IMR-90 (cell line): ENCODE data around the gene NFILZ. TPM values are rescaled to one million over a fixed set of nuclear protein-coding genes. Genes with fewer than 3 reads are reported as not detected.

Experiments used
- ATAC-seq: fragments of 200-7000 bp; cut with Tn5 transposase; 2 replicates; pipeline ENCODE4 v1.9.1; 2020; ENCODE audit warnings: low read depth, mild to moderate bottlenecking, moderate library complexity
- BruUV-seq: library from RNA; stranded (reverse); fragments of 400-500 nt; replicated peaks from 2 replicates; lab custom pipeline; 2021; lab: Mats Ljungman, UMichigan
- CTCF ChIA-PET: fragments of 300-600 bp; formaldehyde crosslinking; extraction: SDS; loops from one replicate; lab custom pipeline; 2021; ENCODE audit warnings: antibody characterized with exemption; lab: Yijun Ruan, JAX
- POLR2A ChIA-PET: fragments of 300-600 bp; sonication (Branson Sonifier 250); formaldehyde crosslinking; loops from one replicate; lab custom pipeline; 2022; ENCODE audit warnings: antibody characterized with exemption; ENCODE audit not compliant: unreplicated experiment; lab: Charles Lee
- DNase-seq: peaks from one replicate; pipeline ENCODE4 v3.0.0; 2013
- H2AFZ ChIP-seq: replicated peaks from 2 replicates; pipeline ENCODE3; 2013; ENCODE audit warnings: low read length, mild to moderate bottlenecking; ENCODE audit not compliant: poor library complexity
- H2AK5ac ChIP-seq: 2 replicates; pipeline ENCODE4 v1.6.1; 2013; ENCODE audit warnings: low read depth, low read length, inconsistent platforms
- H2AK9ac ChIP-seq: replicated peaks from 2 replicates; pipeline ENCODE3; 2013; ENCODE audit warnings: mild to moderate bottlenecking, low read depth, low read length, moderate library complexity; ENCODE audit not compliant: poor library complexity
- H2BK120ac ChIP-seq: 2 replicates; pipeline ENCODE4 v1.6.1; 2013; ENCODE audit warnings: low read depth, low read length, inconsistent platforms
- H2BK15ac ChIP-seq: 3 replicates; pipeline ENCODE4 v1.6.1; 2013; ENCODE audit warnings: low read depth, low read length, inconsistent platforms
- H2BK20ac ChIP-seq: 2 replicates; pipeline ENCODE4 v1.6.1; 2013; ENCODE audit warnings: low read depth, mild to moderate bottlenecking, inconsistent platforms, low read length, moderate library complexity
- H2BK5ac ChIP-seq: 2 replicates; pipeline ENCODE4 v1.6.1; 2013; ENCODE audit warnings: mild to moderate bottlenecking, low read depth, low read length, inconsistent platforms; ENCODE audit not compliant: poor library complexity, severe bottlenecking
- H3K14ac ChIP-seq: replicated peaks from 2 replicates; pipeline ENCODE4 v1.6.1; 2013; ENCODE audit warnings: low read depth, low read length, inconsistent platforms
- H3K18ac ChIP-seq: 2 replicates; pipeline ENCODE4 v1.6.1; 2013; ENCODE audit warnings: low read depth, low read length, control low read depth
- H3K23ac ChIP-seq: 2 replicates; pipeline ENCODE4 v1.6.1; 2013; ENCODE audit warnings: low read depth, low read length, inconsistent platforms
- H3K27ac ChIP-seq: 2 replicates; pipeline ENCODE4 v1.5.1; 2013; ENCODE audit warnings: mild to moderate bottlenecking, control low read depth, low read length; ENCODE audit not compliant: insufficient read depth
- H3K27me3 ChIP-seq: 2 replicates; pipeline ENCODE4 v1.6.1; 2013; ENCODE audit warnings: low read length; ENCODE audit not compliant: control insufficient read depth, insufficient read depth
- H3K36me3 ChIP-seq: 2 replicates; pipeline ENCODE4 v1.6.1; 2013; ENCODE audit warnings: low read length, mixed read lengths; ENCODE audit not compliant: control insufficient read depth, insufficient read depth
- H3K4ac ChIP-seq: 2 replicates; pipeline ENCODE4 v1.6.1; 2013; ENCODE audit warnings: low read depth, low read length, inconsistent platforms
- H3K4me1 ChIP-seq: 2 replicates; pipeline ENCODE4 v1.6.1; 2013; ENCODE audit warnings: low read length, mixed read lengths; ENCODE audit not compliant: control insufficient read depth, insufficient read depth
- H3K4me2 ChIP-seq: 2 replicates; pipeline ENCODE4 v1.6.1; 2013; ENCODE audit warnings: low read depth, mild to moderate bottlenecking, control low read depth, low read length, moderate library complexity
- H3K4me3 ChIP-seq: 2 replicates; pipeline ENCODE4 v1.5.1; 2013; ENCODE audit warnings: low read depth, mild to moderate bottlenecking, control low read depth, low read length, moderate library complexity; ENCODE audit not compliant: insufficient read depth
- H3K56ac ChIP-seq: 2 replicates; pipeline ENCODE4 v1.6.1; 2013; ENCODE audit warnings: low read length, inconsistent platforms; ENCODE audit not compliant: insufficient read depth; ENCODE audit errors: extremely low read depth
- H3K79me1 ChIP-seq, 2 experiments: 2 replicates each; pipeline ENCODE4 v1.6.1; 2013; ENCODE audit warnings: low read length in 2 of 2, inconsistent platforms in 1 of 2, low read depth in 1 of 2
- H3K9ac ChIP-seq: 2 replicates; pipeline ENCODE4 v1.6.1; 2013; ENCODE audit warnings: low read depth, low read length, control low read depth
- H3K9me1 ChIP-seq: 2 replicates; pipeline ENCODE4 v1.6.1; 2013; ENCODE audit warnings: low read length, inconsistent platforms; ENCODE audit not compliant: insufficient read depth
- H3K9me3 ChIP-seq: 2 replicates; pipeline ENCODE4 v1.6.1; 2013; ENCODE audit warnings: low read length; ENCODE audit not compliant: control insufficient read depth, insufficient read depth
- H4K20me1 ChIP-seq: 2 replicates; pipeline ENCODE4 v1.6.1; 2013; ENCODE audit warnings: low read length, inconsistent platforms; ENCODE audit not compliant: insufficient read depth
- H4K5ac ChIP-seq: 2 replicates; pipeline ENCODE4 v1.6.1; 2013; ENCODE audit warnings: mild to moderate bottlenecking, low read depth, low read length, control low read depth
- H4K8ac ChIP-seq, 2 experiments: 2 replicates each; pipeline ENCODE4 v1.6.1; 2013; ENCODE audit warnings: low read depth in 2 of 2, low read length in 2 of 2, control low read depth in 1 of 2, inconsistent platforms in 1 of 2
- H4K91ac ChIP-seq: 2 replicates; pipeline ENCODE4 v1.6.1; 2013; ENCODE audit warnings: low read depth, low read length, inconsistent platforms; ENCODE audit not compliant: insufficient read depth
- FOS ChIP-seq: fragments of 150-350 bp; IDR thresholded peaks from 2 replicates; pipeline ENCODE4 v1.6.1; 2016; ENCODE audit warnings: low read depth, low read length
- POLR2A ChIP-seq: IDR thresholded peaks from 2 replicates; pipeline ENCODE4 v1.6.1; 2012; ENCODE audit warnings: mild to moderate bottlenecking, low read depth, low read length
- RAD21 ChIP-seq: IDR thresholded peaks from 2 replicates; pipeline ENCODE4 v1.6.1; 2012; ENCODE audit warnings: low read length, improper control_type of control experiment
- SMC3 ChIP-seq: fragments of 150-350 bp; IDR thresholded peaks from 2 replicates; pipeline ENCODE4 v1.6.1; 2016; ENCODE audit warnings: low read depth, mild to moderate bottlenecking, antibody characterized with exemption, low read length, moderate library complexity
- WGBS, 2 experiments: methylation state at CpG; one replicate each; pipeline versions ENCODE4 v1.1.5 to v1.1.7; 2013; ENCODE audit warnings: missing lambda C conversion rate in 2 of 2; ENCODE audit not compliant: insufficient read length in 1 of 2; ENCODE audit errors: extremely low coverage in 2 of 2; 5-methylcytosine and 5-hydroxymethylcytosine counted together
- dilution Hi-C: fragments of 300-500 bp; cut with HindIII; formaldehyde crosslinking; loops from one replicate; pipeline ENCODE4 v1.14.3; 2018; ENCODE audit warnings: low sequenced_read_pairs; ENCODE audit not compliant: unreplicated experiment
- in situ Hi-C: fragments of 300-500 bp; cut with MboI; formaldehyde crosslinking; loops from 3 replicates; pipeline ENCODE4 v1.14.3; 2019; ENCODE audit warnings: low sequenced_read_pairs, inconsistent platforms, mixed read lengths
- intact Hi-C: fragments of 100-400 bp; cut with micrococcal nuclease; formaldehyde crosslinking; loops from 2 replicates; pipeline ENCODE4 v1.10.0; 2022
- polyA plus RNA-seq, 3 experiments: library from polyadenylated mRNA; depleted of rRNA; stranded (reverse); fragments of >200 nt; gene quantifications; 2 replicates each; pipeline ENCODE4 v1.2.3, GENCODE V29; 2012; ENCODE audit warnings: low replicate concordance in 1 of 3
- total RNA-seq: library from RNA; depleted of rRNA; stranded (reverse); fragments of >200 nt; gene quantifications from 2 replicates; pipeline ENCODE4 v1.2.3, GENCODE V29; 2012
- TF ChIP-seq, protein P1 (sequence below): conservative IDR thresholded peaks from 2 replicates; pipeline ENCODE4 v1.5.1; 2012; ENCODE audit warnings: mild to moderate bottlenecking, low read depth, low read length, improper control_type of control experiment

NFILZ gene
- total and polyA plus RNA-seq, 2 of the 4 experiments (the other 2 are of a cell fraction), result not detected

DNA sequence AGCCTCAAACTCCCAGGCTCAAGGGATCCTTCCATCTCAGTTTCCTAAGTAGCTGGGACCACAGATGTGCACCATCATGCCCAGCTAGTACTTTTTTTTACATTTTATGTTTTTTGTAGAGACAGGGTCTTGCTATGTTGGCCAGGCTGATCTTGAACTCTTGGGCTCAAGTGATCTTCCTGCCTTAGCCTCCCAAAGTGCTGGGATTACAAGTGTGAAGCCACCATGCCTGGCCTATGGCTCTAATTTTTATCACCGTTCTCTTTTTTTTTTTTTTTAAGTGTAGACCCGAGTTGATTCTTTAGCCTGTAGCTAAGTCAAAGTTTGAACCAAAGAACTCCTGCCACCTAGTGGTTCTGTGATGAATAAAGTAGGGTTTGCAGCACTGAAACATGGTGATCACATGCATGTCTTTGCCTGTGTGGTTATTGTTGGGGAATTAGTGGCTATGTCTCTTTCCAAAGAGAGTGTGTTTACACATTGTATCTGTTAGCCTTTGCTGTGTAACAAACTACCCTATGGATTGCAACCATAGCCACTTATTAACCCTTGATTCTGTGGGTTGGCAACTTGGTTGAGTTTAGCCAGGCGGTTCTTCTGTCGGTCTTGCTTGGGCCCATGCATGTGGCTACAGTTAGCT, 11.6 kb downstream of the NFILZ start:
- peak; percentile 65 for DNase-seq
- peaks cover 10% of the 10 kb centered on the region for H3K27me3 ChIP-seq
- H2BK5ac ChIP-seq, result no peak overlapping the region
- no peaks in the 10 kb centered on the region for H3K36me3 ChIP-seq
- no peak overlapping the region for H3K4ac ChIP-seq
- TF ChIP-seq FOS (no peak), SMC3 (peak; percentile 60), RAD21 (peak; percentile 61), POLR2A (no peak)
- TF ChIP-seq, protein P1, sequence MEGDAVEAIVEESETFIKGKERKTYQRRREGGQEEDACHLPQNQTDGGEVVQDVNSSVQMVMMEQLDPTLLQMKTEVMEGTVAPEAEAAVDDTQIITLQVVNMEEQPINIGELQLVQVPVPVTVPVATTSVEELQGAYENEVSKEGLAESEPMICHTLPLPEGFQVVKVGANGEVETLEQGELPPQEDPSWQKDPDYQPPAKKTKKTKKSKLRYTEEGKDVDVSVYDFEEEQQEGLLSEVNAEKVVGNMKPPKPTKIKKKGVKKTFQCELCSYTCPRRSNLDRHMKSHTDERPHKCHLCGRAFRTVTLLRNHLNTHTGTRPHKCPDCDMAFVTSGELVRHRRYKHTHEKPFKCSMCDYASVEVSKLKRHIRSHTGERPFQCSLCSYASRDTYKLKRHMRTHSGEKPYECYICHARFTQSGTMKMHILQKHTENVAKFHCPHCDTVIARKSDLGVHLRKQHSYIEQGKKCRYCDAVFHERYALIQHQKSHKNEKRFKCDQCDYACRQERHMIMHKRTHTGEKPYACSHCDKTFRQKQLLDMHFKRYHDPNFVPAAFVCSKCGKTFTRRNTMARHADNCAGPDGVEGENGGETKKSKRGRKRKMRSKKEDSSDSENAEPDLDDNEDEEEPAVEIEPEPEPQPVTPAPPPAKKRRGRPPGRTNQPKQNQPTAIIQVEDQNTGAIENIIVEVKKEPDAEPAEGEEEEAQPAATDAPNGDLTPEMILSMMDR, result peak; percentile 64
- no peak overlapping the region for H3K18ac ChIP-seq
- H3K4me3 ChIP-seq, result no peak overlapping the region
- H3K14ac ChIP-seq, result no peak overlapping the region
- CTCF ChIA-PET, result interaction anchor here (0.6 to 2.2 kb wide), 8 partner anchors 9 to 723 kb away, joined by 3 to 13 read pairs (median 4); partner anchors contain the start of gene NFILZ
- WGBS, 2 experiments, result no CpG with 5 or more reads among the region's 4 CpGs
- H2BK20ac ChIP-seq, result no peak overlapping the region
- POLR2A ChIA-PET, result no interaction called here
- H3K79me1 ChIP-seq, result no peaks in the 10 kb centered on the region
- H4K91ac ChIP-seq, result no peak overlapping the region
- no peak overlapping the region for H3K56ac ChIP-seq
- in situ Hi-C loops, result no loop called here
- no peak overlapping the region for H4K8ac ChIP-seq
- no peak overlapping the region for H2AFZ ChIP-seq
- no peak overlapping the region for H3K27ac ChIP-seq
- dilution Hi-C loops, result no loop called here
- H3K9me1 ChIP-seq, result 0 out of 2 replicates have a peak, but pooled peaks cover 3% of the 10 kb centered on the region
- H3K23ac ChIP-seq, result no peak overlapping the region
- intact Hi-C loops, result loop anchor here (1.0 to 2.0 kb wide), 2 partner anchors 27 to 61 kb away; no protein-coding TSS in a partner anchor
- peaks cover 6% of the 10 kb centered on the region for H3K4me1 ChIP-seq
- no peak overlapping the region for H4K5ac ChIP-seq
- no peak overlapping the region for H2AK9ac ChIP-seq
- peak; percentile 71 for ATAC-seq
- H2AK5ac ChIP-seq, result no peak overlapping the region
- no peak overlapping the region for H2BK120ac ChIP-seq
- BruUV-seq, result no TSS peak
- no peaks in the 10 kb centered on the region for H4K20me1 ChIP-seq
- H2BK15ac ChIP-seq, result no peak overlapping the region
- H3K9me3 ChIP-seq, result 0 out of 2 replicates have a peak, but pooled peaks cover 2% of the 10 kb centered on the region
- no peak overlapping the region for H3K9ac ChIP-seq
- H3K4me2 ChIP-seq, result no peak overlapping the region
